Right kidney (tissue), 1 donor: ENCODE data around the gene GAK.

Source experiments
- DNase-seq: peaks from one replicate; pipeline ENCODE4 v3.0.0-alpha.2; 2016

Gene GAK

DNA sequence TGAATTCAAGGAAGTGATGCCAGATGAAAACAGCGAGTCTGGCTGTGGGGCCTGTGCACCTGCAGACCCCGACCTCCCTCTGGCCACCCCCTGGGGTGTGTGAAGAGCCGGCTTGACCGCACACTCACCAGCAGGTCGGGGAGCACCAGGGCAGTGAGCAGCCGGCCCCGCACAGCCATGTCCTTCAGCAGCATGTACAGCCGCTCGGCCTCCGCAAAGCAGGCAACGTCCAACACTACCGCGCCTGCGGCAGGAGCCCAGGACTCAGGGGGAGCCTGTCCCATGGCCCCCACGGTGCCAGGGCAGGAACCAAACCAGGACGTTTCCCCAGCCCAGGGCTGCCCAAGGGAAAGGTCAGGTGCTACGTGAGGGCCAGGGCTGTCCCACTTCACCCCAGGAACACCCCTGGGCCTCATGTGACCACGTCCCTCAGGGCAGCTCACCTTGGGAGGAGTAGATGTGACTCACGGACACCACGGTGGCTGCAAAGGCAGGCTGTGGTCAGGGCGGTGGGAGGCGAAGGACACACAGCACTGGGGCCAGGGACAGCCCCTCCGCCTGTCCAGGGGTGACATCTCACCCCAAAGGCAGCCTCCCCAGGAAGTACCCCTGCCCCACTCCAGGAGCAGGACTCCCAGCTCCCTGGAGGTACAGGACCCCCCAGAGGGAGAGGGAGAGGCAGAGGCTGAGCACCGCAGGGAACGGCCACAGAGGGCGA is 33.1 kb upstream of the GAK start:
- DNase-seq: no peak

DNA sequence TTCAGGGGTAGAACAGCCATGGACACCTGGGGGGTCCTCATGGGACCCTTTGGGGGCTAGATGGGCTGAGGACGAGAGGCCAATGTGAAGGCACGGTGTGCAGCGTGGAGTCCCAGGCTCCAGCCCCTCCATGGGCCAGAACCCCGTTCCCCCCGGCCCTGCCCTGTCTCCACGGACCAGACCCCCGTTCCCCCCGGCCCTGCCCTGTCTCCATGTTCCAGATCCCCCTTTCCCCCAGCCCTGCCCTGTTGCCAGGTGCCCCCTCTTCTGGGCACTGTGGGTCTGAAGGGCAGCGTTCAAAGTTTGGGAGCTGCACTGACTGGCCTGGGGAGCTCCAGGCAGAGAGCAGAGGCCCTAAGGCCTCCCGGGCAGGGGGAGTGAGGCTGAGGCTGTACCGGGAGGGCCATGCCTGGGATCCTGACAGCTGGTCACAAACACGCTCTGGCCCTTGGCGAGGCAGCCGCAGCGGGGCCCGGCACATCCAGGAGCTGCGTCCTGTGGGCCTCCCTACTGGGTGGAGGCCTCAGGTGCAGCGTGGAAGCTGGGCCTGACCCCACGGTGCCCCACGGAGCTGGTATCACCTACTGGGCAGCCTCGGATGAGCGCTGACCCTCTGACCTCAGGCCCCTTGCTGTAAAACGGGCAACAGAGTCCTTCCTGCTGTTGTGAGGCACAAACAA is 32.4 kb upstream of the GAK start:
- DNase-seq: no peak

DNA sequence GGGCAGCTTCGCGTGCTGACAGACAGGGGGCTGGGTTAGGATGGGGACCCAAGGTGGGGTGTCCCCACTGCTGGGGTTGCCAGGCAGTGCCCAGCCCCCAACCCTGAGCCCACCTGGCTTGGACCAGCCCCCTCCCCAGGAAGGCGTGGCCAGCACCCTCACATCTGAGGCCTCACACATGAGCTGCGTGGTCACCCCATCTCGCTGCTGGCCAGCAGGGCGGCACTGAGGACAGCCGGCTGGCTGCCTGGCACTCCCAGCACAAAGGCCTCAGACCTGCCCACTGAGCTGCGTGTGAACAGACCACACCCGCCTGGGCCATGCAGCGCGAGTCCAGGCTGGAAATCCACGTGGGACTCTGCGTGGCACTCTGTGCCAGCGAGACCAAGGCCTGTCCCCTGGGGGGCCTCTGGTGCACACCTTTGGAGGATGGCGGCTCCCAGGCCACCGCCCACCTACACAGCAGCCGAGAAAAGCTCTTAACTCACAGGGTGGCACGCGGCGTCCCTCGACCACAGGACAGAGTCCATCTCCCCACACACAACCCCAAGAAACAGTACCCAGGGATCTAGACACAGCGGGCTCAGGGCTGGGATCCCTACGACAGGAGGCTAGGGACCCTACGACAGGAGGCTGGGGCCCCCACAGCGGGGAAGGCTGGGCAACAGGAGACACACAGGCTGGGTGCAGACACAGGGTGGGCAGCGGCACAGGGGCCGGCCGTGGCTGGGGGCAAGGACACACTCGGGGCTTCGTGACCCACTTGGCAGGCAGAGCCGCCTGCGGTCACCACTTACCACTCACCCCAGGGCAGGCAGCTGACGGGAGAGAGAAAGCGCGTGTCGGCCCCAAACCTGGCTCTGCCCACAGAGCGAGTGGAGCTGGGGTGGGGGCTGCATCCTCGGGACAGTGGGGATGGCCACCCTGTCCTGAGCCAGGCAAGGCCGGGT is 31.4 kb upstream of the GAK start:
- DNase-seq: peak; percentile 4

DNA sequence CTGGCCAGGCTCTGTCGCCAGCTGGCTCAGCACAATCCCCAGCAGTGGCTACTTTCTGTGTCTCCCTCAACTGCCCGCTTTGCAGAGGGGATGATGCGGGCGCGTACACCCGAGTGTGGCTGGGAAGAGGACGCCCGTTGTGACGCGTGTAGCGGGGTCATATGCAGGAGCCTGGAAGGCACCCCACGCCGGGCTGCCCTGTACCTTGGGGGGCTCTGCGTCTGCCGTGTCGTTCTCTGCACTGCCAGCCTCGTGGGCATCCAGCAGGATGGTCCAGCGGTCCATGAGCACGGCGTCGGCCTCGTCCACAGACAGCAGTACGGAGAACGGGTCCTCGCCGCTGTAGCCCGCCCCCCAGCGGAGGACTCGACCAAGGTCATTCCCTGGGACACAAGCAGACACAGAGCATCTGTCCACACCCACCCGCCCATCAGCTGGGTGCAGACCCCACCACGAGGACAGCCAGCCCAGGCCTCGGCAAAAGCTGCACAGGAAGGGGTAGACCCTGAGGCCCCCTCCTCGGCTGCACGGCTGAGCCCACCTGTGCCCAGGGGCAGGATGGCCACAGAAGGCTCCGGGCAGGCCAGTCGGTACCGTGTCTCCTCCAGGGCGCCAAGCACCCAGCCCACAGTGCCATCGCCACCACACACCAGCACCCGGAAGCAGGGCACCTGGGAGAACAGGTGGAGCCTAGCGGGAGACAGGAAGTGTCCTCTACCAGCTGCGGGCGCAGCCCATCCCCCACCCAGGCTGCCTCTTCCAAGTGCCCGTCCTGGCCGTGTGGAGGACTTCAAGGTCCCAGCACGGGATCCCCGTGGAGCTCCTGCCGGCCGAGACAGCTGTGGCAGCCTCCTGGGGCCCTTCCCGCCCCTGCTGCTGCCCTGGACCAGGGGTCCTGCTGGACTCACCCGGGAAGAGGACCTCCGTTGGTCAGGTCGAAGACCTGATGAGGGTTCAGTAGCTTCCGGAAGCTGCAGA is 30.4 kb upstream of the GAK start:
- peak; percentile 1 for DNase-seq

DNA sequence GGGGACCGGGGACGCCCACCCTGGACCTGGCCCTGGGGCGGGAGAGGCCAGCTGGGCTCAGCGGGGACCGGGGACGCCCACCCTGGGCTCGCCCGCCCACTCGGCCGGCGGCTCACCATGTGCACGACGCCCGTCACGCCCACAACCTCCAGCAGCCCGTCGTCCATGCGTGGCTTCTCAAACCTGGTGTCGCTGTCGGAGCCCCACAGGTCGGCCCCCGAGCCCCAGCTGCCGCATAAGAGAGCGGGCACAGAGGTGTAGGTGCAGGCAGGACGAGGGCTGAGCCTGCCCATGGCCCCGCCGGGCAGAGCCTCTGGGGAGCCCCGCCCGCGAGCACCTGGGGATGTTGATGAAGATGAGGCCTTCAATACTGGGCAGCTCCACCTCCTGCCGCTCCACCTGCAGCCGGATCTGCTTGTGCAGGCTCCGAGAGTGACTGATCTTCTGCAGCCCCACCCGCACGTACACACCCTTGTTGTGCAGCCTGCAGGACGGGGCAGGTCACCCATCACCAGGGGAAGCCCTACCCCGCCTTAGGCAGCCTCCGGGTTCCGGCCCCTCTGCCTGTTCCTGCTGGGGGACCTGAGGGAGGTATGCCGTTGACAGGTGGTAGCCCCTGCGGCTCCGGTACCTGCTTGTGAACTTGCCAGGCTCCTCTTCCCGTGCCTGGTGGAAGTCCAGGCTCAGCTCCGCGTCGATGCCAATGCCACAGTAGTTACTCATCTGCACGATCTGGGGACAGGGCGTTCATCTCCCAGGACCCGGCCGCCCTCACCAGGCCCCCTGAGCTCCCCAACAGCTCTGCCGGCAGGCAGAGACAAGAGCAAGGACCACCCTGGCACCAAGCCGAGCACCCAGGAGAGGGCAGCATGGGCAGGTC is 29.5 kb upstream of the GAK start:
- DNase-seq: peak; percentile 1

DNA sequence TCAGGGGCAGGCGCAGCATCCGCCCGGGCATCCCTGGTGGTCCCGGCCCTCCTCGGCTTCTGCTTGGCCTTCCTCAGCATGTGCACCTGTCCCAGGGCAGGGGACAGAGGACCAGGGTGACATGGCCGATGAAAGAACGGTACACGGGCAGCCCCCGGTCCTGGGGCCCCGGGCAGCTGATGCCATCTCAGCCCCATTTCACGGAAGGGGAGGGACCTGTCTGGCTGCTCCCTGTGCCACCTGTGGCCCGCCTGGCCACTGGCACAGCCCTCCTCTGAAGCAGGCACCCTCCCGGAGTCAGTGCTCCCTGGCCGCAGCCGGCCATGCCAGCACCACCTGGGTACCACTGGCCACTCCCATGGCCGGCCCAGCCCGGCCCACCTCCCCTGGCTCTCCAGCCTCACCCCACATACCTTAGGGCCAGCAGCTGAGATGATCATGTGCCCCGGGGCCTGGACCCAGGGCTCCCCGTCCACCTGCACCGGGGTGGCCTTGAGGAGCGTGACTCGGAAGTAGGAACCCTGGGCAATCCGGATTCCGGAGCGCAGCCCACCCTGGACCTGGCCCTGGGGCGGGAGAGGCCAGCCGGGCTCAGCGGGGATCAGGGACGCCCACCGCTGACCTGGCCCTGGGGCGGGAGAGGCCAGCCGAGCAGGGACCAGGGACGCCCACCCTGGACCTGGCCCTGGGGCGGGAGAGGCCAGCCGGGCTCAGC is 28.7 kb upstream of the GAK start:
- DNase-seq: no peak

DNA sequence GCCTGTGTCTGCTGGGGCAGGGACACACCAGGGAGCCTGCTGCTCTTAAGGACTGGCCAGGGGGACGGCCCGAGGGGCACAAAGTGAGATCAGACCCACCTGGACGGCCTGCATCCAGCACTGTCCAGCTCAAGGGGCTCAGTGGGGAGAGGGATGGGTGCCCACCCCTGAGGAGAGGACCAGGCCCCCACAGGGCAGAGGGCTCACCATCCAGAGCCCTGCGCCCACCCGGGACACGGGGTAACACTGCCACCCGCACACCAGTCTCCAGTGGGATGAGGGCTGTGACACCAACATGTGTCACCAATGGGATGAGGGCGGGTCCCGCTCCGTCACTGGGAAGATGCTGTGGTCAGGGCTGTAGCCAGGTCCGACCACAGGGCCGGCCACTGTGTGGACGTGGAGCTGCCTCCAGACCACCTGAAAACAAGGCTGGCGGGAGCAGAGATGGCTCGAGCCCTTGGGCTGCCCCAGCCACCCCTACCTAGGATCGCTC is 28.1 kb upstream of the GAK start:
- DNase-seq: no peak

DNA sequence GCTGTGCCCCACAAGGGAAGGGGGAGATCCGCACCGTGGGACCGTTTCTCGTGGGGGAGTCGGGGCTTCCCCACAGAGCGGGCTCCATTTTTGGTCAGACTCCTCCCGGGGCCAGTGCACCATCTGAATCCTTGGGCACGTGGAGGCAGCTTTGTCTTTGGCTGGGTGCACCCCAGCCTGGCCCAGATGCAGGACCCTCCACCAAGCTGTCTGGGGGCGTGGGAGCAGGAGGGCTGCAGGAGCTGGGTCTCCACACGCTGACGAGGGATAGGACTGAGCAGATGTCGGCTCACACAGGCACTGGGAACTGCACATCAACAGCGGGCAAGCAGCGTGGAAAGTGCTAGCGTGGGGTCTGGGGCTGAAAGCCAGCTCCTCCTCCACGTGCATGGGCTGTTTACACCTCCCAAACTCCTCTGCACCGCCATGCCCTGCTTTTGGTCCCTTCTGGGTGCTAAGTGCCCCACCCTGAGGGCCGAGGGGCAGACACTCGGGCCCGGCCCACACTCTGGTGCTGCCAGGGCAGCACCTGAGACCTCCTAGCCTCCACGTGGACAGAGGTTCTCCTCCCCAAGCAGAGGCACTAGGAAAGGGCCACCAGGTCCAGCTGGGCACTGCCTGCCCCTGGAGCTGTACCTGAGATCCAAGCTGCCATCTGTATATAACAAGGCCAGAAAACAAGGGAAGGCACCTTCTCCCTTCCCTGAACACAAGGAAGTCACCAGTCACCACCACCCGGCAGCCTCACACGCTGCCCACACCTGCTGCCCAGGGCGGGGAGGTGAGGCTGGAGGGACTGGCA is 27.4 kb upstream of the GAK start:
- DNase-seq: no peak

DNA sequence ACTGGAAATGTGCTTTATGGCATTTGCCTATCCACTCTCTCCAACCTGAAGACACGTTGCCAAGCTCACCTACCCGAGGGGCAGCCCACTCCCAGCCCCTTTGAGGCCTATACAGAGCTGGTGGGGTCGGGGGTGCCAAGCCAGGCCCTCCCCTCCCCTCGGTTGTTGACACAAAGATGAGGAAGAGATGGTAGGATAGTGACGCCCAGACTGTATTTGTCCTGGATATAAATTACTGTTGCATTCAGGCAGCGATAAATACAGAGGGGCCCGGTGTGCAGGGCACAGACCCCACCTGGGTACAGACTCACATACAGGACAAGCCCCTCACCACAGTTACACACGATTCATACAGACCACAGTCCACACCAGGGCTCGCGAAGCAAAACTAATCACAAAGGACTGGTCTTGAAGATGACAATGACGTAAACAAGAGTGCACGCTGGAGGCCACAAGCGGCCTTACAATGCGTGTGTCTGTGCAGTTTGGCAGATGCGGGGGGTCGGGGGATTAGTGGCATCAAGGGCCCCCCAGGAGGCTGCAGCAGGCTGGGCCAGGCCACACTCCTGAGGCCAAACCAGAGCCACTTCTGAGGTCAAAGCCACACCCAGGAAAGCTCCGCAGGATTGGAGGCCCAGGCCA is 26.7 kb upstream of the GAK start:
- no peak for DNase-seq

DNA sequence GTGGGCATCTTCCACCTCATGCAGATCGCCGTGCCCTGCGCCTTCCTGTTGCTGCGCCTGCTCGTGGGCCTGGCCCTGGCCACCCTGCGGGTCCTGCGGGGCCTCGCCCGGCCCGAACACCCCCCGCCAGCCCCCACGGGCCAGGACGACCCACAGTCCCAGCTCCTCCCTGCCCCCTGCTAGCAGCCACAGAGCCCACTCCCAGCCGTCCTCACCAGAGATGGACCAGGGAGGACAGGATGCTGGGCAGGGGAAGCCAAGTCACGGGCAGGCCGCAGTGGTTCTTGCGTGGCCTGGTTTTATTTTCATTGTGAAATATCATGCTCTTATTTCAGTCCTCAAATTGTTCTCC is 26.2 kb upstream of the GAK start:
- no peak for DNase-seq

DNA sequence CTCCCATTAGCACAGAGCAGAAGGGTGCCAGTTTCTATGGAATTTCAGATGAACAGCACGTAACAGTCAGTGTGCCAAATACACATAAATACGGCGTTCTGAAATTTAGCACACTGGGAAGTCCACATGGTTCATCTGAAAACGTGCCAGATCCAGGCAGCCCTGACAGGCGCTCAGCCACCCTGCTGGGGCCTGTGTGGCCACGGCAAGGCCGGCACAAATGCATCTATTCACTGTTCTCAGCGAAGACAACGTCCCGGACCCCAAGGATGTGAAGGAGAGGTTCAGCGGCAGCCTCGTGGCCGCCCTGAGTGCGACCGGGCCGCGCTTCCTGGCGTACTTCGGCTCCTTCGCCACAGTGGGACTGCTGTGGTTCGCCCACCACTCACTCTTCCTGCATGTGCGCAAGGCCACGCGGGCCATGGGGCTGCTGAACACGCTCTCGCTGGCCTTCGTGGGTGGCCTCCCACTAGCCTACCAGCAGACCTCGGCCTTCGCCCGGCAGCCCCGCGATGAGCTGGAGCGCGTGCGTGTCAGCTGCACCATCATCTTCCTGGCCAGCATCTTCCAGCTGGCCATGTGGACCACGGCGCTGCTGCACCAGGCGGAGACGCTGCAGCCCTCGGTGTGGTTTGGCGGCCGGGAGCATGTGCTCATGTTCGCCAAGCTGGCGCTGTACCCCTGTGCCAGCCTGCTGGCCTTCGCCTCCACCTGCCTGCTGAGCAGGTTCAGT is 25.6 kb upstream of the GAK start:
- DNase-seq: no peak

DNA sequence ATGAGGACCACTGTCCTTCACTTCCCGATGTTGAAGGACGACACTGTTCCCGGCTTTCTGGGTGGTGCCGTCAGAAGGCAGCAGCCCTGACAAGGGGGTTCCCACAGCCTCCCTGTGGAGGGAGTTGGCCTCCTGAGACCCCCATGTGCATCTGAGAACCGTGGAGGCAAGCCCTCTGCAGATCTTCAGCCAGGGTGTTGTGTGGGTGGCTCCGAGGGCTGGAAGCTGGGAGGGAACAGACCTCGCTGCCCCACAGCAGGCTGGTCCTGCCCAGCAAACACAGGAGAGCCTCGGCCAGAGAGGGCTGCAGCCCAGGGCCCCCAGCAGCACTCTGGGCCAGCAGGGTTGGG is 25.1 kb upstream of the GAK start:
- no peak for DNase-seq

DNA sequence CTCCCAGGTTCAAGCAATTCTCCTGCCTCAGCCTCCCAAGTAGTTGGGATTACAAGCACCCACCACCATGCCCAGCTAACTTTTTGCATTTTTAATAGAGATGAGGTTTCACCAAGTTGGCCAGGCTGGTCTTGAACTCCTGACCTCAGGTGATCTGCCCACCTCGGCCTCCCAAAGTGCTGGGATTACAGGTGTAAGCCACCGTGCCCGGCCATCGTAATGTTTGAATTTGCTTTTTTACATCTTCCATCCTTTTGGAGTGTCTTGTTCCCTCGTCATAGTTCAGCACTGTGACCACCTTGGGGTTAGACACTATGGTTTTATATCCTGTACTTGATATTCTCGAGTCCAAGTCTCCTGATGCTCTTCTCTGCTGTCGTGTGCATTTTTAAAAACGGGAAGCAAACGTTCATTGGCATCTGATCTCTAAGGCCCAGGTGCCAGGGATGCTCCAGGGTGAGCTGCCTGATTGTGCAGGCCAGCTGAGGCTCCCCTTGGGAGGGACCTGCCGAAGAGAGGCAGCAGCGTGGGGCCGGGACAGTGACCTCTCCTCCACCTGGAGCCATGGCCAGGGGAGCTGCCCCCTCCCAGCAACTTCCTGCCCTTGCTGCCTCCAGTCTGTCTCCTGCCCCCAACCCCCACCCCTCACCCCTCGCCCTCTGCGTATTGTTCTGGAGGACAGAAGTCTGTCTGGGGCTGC is 24.6 kb upstream of the GAK start:
- DNase-seq: no peak

DNA sequence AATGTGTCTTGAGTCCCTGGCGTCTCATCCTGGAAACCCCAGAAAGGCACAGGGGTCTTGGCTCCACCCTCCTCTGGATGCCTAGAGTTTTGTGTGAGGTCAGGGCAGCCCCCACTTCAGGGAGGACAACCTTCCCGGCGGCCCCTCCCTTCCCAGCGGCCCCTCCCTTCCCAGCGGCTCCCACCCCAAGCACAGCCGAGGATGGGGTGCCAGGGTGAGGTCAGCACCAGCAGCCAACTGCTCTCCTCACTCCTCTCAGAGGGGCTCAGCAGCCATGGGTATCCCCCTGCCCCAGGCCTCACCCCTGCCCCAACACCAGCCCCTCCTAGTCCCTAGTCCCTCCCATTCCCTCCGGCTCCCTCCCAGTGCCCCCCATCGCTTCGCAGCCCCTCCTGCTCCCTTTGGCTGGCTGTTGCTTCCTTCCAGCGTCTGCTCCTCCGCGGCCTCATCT is 23.8 kb upstream of the GAK start:
- no peak for DNase-seq

DNA sequence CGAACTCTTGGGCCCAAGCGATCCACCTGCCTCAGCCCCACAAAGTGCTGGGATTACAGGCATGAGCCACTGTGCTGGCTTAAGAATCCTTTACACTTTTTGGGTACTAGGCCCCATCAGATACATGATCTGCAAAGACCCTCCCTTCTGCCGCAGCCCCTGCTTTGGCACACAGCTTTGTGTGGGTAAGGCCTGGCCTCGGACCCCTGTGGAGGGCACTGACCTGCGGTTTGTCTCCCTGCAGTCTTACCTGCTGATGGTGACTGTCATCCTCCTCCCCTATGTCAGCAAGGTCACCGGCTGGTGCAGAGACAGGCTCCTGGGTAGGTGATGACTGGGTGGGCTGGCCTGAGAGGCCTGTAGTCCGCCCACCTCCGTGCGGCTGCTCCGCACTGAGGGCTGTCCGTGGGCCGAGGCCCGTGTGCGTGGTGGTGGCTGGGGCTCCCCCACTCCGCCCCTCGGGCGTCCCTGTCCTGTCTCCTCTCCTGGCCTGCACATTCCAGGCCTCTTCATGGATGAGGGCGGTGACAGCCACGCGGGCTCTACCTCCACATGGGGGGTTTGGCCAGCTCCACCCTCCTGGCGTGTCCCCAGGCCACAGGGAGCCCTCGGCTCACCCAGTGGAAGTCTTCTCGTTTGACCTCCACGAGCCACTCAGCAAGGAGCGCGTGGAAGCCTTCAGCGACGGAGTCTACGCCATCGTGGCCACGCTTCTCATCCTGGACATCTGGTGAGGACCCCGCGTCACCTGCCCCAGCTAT is 23.2 kb upstream of the GAK start:
- DNase-seq: no peak

DNA sequence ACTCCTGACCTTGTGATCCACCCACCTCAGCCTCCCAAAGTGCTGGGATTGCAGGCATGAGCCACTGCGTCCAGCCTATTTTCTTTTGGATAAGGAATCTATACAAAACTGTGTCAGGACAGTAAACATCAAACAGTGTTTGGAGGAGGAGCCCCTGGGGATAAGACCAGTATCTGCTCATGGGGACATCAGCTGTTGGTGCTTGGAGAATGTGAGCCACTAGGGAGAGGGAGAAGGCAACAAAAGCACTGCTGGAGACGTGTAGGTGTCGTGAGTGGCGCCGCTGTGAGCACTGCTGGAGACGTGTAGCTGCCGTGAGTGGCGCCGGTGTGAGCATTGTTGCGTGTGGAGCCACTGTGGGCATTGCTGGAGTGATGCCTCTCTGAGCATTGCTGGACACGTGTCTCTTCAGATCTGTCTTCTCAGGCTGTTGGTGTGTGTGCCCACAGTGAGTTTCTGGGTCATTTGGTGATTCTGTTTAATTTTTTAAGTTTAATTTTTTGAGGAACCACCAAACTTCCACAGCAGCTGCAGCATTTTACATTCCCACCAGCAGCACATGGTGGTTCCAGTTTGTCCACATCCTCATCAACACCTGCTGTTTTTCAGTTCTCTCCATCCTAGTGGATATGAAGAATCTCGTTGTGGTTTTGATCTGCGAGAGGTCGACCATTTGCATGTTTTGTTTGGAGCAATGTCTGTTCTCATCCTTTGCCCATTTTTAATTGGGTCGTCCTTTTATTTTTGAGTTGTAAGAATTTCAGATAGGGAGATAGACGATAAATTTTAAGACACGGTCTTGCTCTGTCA is 22.3 kb upstream of the GAK start:
- no peak for DNase-seq
